ENCODE measurements around the gene UBE2G1. TPM values are rescaled to one million over a fixed set of nuclear protein-coding genes. Genes with fewer than 3 reads are reported as not detected.

The UBE2G1 gene
- total RNA-seq, 2 donors from 2014 or later: 38.8 to 47.7 TPM

DNA sequence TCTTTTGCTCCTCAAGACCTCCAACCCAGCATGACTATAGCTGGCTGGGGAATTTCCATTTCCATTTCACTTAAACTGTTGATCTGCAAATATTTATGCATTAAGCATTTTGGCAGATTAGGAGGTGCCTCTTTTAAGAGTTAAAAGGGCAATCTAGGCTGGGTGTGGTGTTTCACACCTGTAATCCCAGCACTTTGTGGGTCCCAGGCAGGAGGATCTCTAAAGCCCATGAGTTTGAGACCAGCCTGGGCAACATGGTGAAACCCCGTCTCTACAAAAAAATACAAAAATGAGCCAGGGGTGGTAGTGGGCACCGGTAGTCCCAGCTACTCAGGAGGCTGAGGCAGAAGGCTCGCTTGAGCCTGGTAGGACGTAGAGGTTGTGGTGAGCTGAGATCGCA, 119.8 kb downstream of the UBE2G1 start:
- TF ChIP-seq, protein P1, sequence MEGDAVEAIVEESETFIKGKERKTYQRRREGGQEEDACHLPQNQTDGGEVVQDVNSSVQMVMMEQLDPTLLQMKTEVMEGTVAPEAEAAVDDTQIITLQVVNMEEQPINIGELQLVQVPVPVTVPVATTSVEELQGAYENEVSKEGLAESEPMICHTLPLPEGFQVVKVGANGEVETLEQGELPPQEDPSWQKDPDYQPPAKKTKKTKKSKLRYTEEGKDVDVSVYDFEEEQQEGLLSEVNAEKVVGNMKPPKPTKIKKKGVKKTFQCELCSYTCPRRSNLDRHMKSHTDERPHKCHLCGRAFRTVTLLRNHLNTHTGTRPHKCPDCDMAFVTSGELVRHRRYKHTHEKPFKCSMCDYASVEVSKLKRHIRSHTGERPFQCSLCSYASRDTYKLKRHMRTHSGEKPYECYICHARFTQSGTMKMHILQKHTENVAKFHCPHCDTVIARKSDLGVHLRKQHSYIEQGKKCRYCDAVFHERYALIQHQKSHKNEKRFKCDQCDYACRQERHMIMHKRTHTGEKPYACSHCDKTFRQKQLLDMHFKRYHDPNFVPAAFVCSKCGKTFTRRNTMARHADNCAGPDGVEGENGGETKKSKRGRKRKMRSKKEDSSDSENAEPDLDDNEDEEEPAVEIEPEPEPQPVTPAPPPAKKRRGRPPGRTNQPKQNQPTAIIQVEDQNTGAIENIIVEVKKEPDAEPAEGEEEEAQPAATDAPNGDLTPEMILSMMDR (IDR thresholded peaks at IDR 0.05): no peak
- Histone ChIP-seq H3K27me3 (replicated peaks; ENCODE audit: insufficient read depth) (no peaks in the 10 kb centered on the region), H3K36me3 (peaks cover 5% of the 10 kb centered on the region), H3K27ac (peak overlapping the region in 1 of 2 donors; percentile 1), H3K4me1 (ENCODE audit: control insufficient read depth in 1 of 2, low read depth in 2 of 2) (peaks cover 19 to 36% of the 10 kb centered on the region in 2 donors), H3K4me3 (no peak overlapping the region), H3K9me3 (no peaks in the 10 kb centered on the region)
- DNase-seq (ENCODE audit: low spot score): no peak
- no peak for ATAC-seq (ENCODE audit: insufficient number of reproducible peaks, low FRiP score, low read depth)

DNA sequence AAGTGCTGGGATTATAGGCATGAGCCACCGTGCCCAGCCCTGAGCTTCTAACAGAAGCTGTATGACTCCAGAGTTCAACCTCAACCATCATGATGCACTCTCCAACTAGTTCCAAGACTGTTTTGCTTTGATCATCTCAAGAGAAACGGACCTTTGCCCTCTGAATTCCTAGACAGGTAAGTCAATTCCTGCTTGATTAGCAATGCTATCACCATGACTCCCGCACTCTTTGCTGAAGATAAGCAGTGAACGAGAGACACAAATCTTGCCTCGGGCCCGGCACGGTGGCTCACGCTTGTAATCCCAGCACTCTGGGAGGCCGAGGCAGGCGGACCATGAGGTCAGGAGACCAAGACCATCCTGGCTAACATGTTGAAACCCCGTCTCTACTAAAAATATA, 124.9 kb downstream of the UBE2G1 start:
- TF ChIP-seq, protein P1 (IDR thresholded peaks at IDR 0.05): no peak
- no peak for DNase-seq (ENCODE audit: low spot score)
- Histone ChIP-seq H3K4me3 (no peak overlapping the region), H3K27ac (no peak overlapping the region), H3K36me3 (peaks cover 18% of the 10 kb centered on the region), H3K4me1 (ENCODE audit: control insufficient read depth in 1 of 2, low read depth in 2 of 2) (peaks cover 0 to 2% of the 10 kb centered on the region in 2 donors), H3K27me3 (replicated peaks; ENCODE audit: insufficient read depth) (no peaks in the 10 kb centered on the region), H3K9me3 (no peaks in the 10 kb centered on the region)
- no peak for ATAC-seq (ENCODE audit: insufficient number of reproducible peaks, low FRiP score, low read depth)

DNA sequence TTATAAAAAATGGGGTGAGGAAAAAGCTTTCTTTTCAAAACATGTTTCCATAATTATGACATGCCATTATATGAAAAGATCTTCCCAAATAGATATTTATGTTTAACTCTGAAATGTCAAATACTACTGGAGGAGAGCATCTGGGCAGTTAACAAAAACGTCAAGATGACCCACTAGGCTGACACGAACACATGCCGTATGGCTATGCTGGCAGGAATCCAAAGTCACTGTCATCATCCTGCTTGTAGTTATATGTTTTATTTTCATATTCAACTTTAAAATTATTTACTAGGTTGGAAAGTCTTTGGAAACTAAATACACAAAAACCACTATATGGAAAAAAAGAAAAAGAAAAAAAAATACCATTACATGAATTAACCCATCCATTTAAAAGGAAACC, 130.0 kb downstream of the UBE2G1 start:
- H3K4me3 ChIP-seq: no peak overlapping the region
- peaks cover 22 to 52% of the 10 kb centered on the region in 2 donors for H3K4me1 ChIP-seq (ENCODE audit: control insufficient read depth in 1 of 2, low read depth in 2 of 2)
- TF ChIP-seq, protein P1 (IDR thresholded peaks at IDR 0.05): no peak
- H3K36me3 ChIP-seq: peaks cover 11% of the 10 kb centered on the region
- no peaks in the 10 kb centered on the region for H3K9me3 ChIP-seq
- no peak overlapping the region for H3K27ac ChIP-seq
- DNase-seq (ENCODE audit: low spot score) (no peak), ATAC-seq (ENCODE audit: insufficient number of reproducible peaks, low FRiP score, low read depth) (no peak)
- no peaks in the 10 kb centered on the region for H3K27me3 ChIP-seq (replicated peaks; ENCODE audit: insufficient read depth)

DNA sequence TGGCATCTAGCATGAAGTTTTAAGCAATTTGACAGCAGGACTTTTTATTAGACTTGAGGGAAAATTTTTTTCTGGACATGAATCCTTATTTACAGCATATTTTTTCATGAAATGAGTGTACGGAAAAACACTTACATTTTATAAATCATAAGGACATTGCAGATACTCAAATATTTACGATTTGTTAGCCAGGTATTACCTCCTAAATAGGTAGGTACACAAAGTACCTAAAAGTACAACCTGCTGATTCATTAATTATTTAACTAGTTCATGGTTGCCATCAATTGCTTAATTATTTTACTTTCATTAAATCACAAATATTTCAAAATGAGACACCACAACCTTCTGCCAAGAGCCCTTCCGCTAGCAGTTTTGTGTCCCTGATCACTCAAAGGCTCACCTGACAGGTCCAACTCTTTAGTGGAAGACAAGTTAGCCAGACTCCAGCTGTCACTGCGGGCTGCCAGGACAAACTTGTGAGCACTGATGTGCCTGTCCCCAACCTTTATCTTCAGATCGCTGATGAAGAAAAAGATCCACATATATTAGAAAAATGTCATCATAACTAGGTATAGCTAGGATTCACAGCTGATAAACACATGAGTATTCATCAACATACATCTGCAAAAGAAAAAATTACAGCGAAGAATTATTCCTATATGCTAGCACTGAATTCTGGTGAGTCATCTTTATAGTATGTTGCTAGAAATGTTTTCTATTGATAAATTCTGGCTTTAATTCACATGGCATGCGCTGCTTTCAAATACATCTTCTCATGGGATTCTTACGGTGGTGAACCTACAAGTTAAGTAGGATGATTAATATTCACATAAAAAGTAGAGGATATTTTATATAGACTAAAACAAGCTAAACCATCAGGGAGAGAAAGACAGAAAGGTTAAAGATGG, 130.8 kb downstream of the UBE2G1 start:
- Histone ChIP-seq H3K4me3 (no peak overlapping the region), H3K27ac (no peak overlapping the region), H3K36me3 (peaks cover 9% of the 10 kb centered on the region), H3K4me1 (ENCODE audit: control insufficient read depth in 1 of 2, low read depth in 2 of 2) (peaks cover 30 to 60% of the 10 kb centered on the region in 2 donors), H3K9me3 (no peaks in the 10 kb centered on the region), H3K27me3 (replicated peaks; ENCODE audit: insufficient read depth) (no peaks in the 10 kb centered on the region)
- TF ChIP-seq, protein P1 (IDR thresholded peaks at IDR 0.05): no peak
- DNase-seq (ENCODE audit: low spot score) (no peak), ATAC-seq (ENCODE audit: insufficient number of reproducible peaks, low FRiP score, low read depth) (no peak)

DNA sequence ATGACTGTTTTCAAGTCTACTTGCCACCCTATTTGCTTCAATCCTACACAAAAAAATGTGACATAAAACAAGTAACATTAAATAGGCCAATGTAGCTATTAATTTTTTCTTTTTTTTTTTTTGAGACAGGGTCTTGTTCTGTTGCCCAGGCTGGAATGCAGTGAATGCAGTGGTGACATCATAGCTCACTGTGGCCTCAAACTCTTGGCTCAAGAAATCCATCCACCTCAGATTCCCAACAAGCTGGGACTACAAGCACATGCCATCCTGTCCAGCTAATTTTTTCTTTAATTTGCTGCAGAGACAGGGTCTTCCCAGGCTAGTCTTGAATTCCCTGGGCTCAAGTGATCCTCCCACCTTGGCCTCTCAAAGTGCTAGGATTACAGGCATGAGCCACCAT, 132.1 kb downstream of the UBE2G1 start:
- Histone ChIP-seq H3K27ac (peak overlapping the region; percentile 29 to 79), H3K36me3 (peaks cover 6% of the 10 kb centered on the region), H3K4me1 (ENCODE audit: control insufficient read depth in 1 of 2, low read depth in 2 of 2) (peaks cover 37 to 71% of the 10 kb centered on the region in 2 donors), H3K9me3 (no peaks in the 10 kb centered on the region), H3K4me3 (no peak overlapping the region), H3K27me3 (replicated peaks; ENCODE audit: insufficient read depth) (no peaks in the 10 kb centered on the region)
- TF ChIP-seq, protein P1 (IDR thresholded peaks at IDR 0.05): no peak
- DNase-seq (ENCODE audit: low spot score): no peak
- ATAC-seq (ENCODE audit: insufficient number of reproducible peaks, low FRiP score, low read depth): no peak

Data from thoracic aorta (tissue), 2 donors.